HCT116 (cell line): Measurements from ENCODE around the gene TUB. TPM values are rescaled to one million over a fixed set of nuclear protein-coding genes. Genes with fewer than 3 reads are reported as not detected.

ENCODE experiments used
- ATAC-seq: fragments of 200-7000 bp; cut with Tn5 transposase; 2 replicates; pipeline ENCODE4 v1.9.1; 2020; ENCODE audit warnings: mild to moderate bottlenecking, moderate library complexity
- BruUV-seq: library from RNA; stranded (reverse); fragments of 400-500 nt; replicated peaks from 2 replicates; lab custom pipeline; 2021; lab: Mats Ljungman, UMichigan
- CTCF ChIA-PET: fragments of 300-600 bp; sonication (Branson Sonifier 250); formaldehyde crosslinking; loops from one replicate; lab custom pipeline; 2021; ENCODE audit warnings: antibody characterized with exemption; lab: Charles Lee
- POLR2A ChIA-PET: fragments of 300-600, 350-600 bp; sonication (Branson Sonifier 250); formaldehyde crosslinking; loops from one replicate; lab custom pipeline; 2021; ENCODE audit warnings: antibody characterized with exemption; lab: Charles Lee
- RAD21 ChIA-PET, 2 experiments: fragments of 300-600 bp; sonication (Branson Sonifier 250); formaldehyde crosslinking; loops; one replicate each; lab custom pipeline; 2023; ENCODE audit warnings: low total read pairs in 2 of 2; ENCODE audit not compliant: uncharacterized antibody in 2 of 2, unreplicated experiment in 2 of 2, low non-redundant PET in 1 of 2; lab: Charles Lee
- DNase-seq: peaks from one replicate; pipeline ENCODE4 v3.0.0-alpha.2; 2010; ENCODE audit warnings: low read depth, low spot score
- H2AFZ ChIP-seq: fragments of 200-600 bp; shearing (Covaris generic), sonication (generic); 2 replicates; pipeline ENCODE4 v1.6.1; 2017; ENCODE audit warnings: low read depth, mixed run types, mixed read lengths, antibody characterized with exemption, low read length; ENCODE audit not compliant: poor library complexity, severe bottlenecking
- H3K27ac ChIP-seq: 2 replicates; pipeline ENCODE4 v1.5.1; 2012; ENCODE audit warnings: low read depth, low read length
- H3K27me3 ChIP-seq: fragments of 200-600 bp; sonication (generic); 2 replicates; pipeline ENCODE4 v1.6.1; 2016; ENCODE audit warnings: mixed run types, low read length, mixed read lengths; ENCODE audit not compliant: insufficient read depth
- H3K36me3 ChIP-seq, 2 experiments: fragments of 200-500 bp in 1 of 2; fragments of 200-600 bp in 1 of 2; sonication (Bioruptor generic) in 1 of 2; sonication (generic) in 1 of 2; 2 replicates each; pipeline versions ENCODE4 v1.5.1 to v1.6.1; 2014 to 2016; ENCODE audit warnings: low read length in 2 of 2, inconsistent platforms in 1 of 2, mixed read lengths in 1 of 2, mixed run types in 1 of 2; ENCODE audit not compliant: insufficient read depth in 2 of 2, control insufficient read depth in 1 of 2
- H3K4me1 ChIP-seq, 2 experiments: fragments of 200-600 bp in 1 of 2; sonication (generic) in 1 of 2; 2 replicates each; pipeline versions ENCODE4 v1.5.1 to v1.6.1; 2012 to 2017; ENCODE audit warnings: low read length in 2 of 2, inconsistent platforms in 1 of 2, mild to moderate bottlenecking in 1 of 2, mixed read lengths in 1 of 2, mixed run types in 1 of 2, moderate library complexity in 1 of 2; ENCODE audit not compliant: insufficient read depth in 2 of 2, control insufficient read depth in 1 of 2
- H3K4me2 ChIP-seq: fragments of 200-600 bp; sonication (generic); 2 replicates; pipeline ENCODE4 v1.6.1; 2017; ENCODE audit warnings: mixed run types, low read length, mixed read lengths
- H3K4me3 ChIP-seq, 2 experiments: fragments of 200-600 bp in 1 of 2; sonication (generic) in 1 of 2; replicated peaks in 1 of 2; 2 replicates each; pipeline ENCODE4 v1.5.1; 2011 to 2016; ENCODE audit warnings: low read length in 2 of 2, control low read depth in 1 of 2, low read depth in 1 of 2, mild to moderate bottlenecking in 1 of 2, mixed read lengths in 1 of 2, mixed run types in 1 of 2
- H3K79me2 ChIP-seq: fragments of 200-600 bp; sonication (generic); 2 replicates; pipeline ENCODE4 v1.6.1; 2017; ENCODE audit warnings: mild to moderate bottlenecking, mixed run types, low read length, moderate library complexity, mixed read lengths; ENCODE audit not compliant: insufficient read depth
- H3K9ac ChIP-seq: fragments of 200-600 bp; sonication (generic); 2 replicates; pipeline ENCODE4 v1.6.1; 2016; ENCODE audit warnings: low read length, mixed read lengths
- H3K9me2 ChIP-seq: fragments of 200-600 bp; sonication (generic), shearing (Covaris generic); 2 replicates; pipeline ENCODE4 v1.6.1; 2017; ENCODE audit warnings: mixed run types, mild to moderate bottlenecking, moderate library complexity; ENCODE audit not compliant: insufficient read depth
- H3K9me3 ChIP-seq, 2 experiments: fragments of 200-500 bp in 1 of 2; fragments of 200-600 bp in 1 of 2; sonication (Bioruptor generic) in 1 of 2; sonication (generic) in 1 of 2; 2 replicates each; pipeline ENCODE4 v1.6.1; 2014 to 2017; ENCODE audit warnings: low read length in 2 of 2, mixed read lengths in 2 of 2, inconsistent platforms in 1 of 2, low read depth in 1 of 2, mild to moderate bottlenecking in 1 of 2, mixed run types in 1 of 2, moderate library complexity in 1 of 2; ENCODE audit not compliant: control insufficient read depth in 1 of 2, insufficient read depth in 1 of 2
- H4K20me1 ChIP-seq: fragments of 200-600 bp; sonication (generic), shearing (Covaris generic); 2 replicates; pipeline ENCODE4 v1.6.1; 2017; ENCODE audit warnings: mixed run types, mild to moderate bottlenecking, moderate library complexity; ENCODE audit not compliant: insufficient read depth
- CEBPB ChIP-seq: IDR thresholded peaks from 2 replicates; pipeline ENCODE4 v1.6.1; 2012; ENCODE audit warnings: low read depth
- EGR1 ChIP-seq: IDR thresholded peaks from 2 replicates; pipeline ENCODE4 v1.6.1; 2012; ENCODE audit warnings: low read depth
- EZH2phosphoT487 ChIP-seq: fragments of 200-600 bp; IDR thresholded peaks from 2 replicates; pipeline ENCODE4 v1.6.1; 2018; ENCODE audit warnings: antibody characterized with exemption, borderline replicate concordance
- JUND ChIP-seq: IDR thresholded peaks from 2 replicates; pipeline ENCODE4 v1.6.1; 2012
- POLR2A ChIP-seq: IDR thresholded peaks from 2 replicates; pipeline ENCODE4 v1.7.0; 2011; ENCODE audit warnings: borderline replicate concordance; ENCODE audit not compliant: insufficient read depth, insufficient read length; ENCODE audit errors: extremely low read depth
- POLR2AphosphoS5 ChIP-seq: IDR thresholded peaks from 2 replicates; pipeline ENCODE4 v1.6.1; 2011; ENCODE audit warnings: mild to moderate bottlenecking, low read depth, low read length, moderate library complexity
- SIN3A ChIP-seq: IDR thresholded peaks from 2 replicates; pipeline ENCODE4 v1.6.1; 2012; ENCODE audit warnings: low read depth
- SP1 ChIP-seq: IDR thresholded peaks from 2 replicates; pipeline ENCODE4 v1.6.1; 2012; ENCODE audit warnings: low read depth
- ZNF274 ChIP-seq: fragments of 200-500 bp; sonication (Bioruptor generic); IDR thresholded peaks from 2 replicates; pipeline ENCODE4 v1.6.1; 2014; ENCODE audit warnings: mild to moderate bottlenecking, low read depth, low read length, inconsistent platforms
- intact Hi-C: fragments of 100-400 bp; cut with micrococcal nuclease; formaldehyde crosslinking; loops from 2 replicates; pipeline ENCODE4 v1.10.0; 2022
- total RNA-seq: library from RNA; stranded (reverse); gene quantifications from one replicate; pipeline ENCODE4 v1.2.1, GENCODE V29; 2021; ENCODE audit not compliant: unreplicated experiment
- TF ChIP-seq, protein P1 (sequence below), 3 experiments: fragments of 200-600 bp in 1 of 3; sonication (generic) in 1 of 3; IDR thresholded peaks in 2 of 3; conservative IDR thresholded peaks in 1 of 3; 2 replicates each; pipeline ENCODE4 v1.5.1; 2012 to 2017; ENCODE audit warnings: low read depth in 2 of 3, low read length in 2 of 3, antibody characterized with exemption in 1 of 3, borderline replicate concordance in 1 of 3, control low read depth in 1 of 3, mild to moderate bottlenecking in 1 of 3, mixed read lengths in 1 of 3, mixed run types in 1 of 3, moderate library complexity in 1 of 3; ENCODE audit not compliant: insufficient read depth in 1 of 3
- TF ChIP-seq, protein P2 (sequence below): IDR thresholded peaks from 2 replicates; pipeline ENCODE4 v1.6.1; 2012
- TF ChIP-seq, protein P3 (sequence below): IDR thresholded peaks from 2 replicates; pipeline ENCODE4 v1.6.1; 2012; ENCODE audit warnings: low read depth

The TUB gene
- total RNA-seq, 1 experiment from 2014 or later = 0.02 TPM

DNA sequence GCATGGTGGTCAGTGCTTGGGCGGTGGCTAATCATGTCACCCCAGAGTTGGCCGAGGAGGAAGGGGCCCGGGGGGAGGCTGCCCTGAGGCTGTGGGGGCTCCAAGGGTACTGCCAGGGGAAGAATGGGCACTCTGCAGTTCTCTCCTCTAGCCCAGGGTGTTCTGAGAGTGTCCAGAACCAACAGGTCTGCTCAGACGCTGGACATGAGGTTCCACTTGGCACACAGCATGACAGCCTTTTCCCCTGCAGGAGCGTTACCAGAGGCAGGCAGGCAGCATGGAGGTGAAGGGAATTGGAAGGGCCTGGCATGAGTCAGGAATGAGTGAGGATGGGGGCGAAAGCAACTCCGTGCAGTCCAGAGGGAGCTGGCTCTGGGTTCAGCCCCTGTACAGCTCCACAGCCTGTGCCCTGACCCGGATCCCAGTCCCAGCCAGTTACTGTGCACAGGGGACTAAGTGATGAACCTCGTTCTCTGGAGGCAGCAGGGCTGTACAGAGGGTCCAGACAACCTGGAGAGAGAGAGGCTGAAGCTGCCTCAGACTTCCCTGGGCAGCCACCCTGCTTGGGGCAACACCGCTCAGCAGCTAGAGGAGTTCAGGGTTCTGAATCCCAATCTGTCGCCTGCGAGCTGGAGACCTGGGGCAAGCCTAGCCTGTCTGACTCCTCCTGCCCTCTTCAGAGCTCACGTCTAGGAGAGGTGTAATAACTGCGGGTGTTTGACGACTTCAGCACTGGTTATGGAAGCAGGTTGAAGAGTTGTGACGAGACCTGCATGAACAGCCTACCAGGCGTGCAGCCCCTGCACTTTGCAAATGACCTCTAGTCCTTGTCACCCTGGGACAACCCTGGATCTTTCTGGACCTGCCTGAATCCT, 14.7 kb upstream of the TUB start (continued):
- TF ChIP-seq, protein P1, sequence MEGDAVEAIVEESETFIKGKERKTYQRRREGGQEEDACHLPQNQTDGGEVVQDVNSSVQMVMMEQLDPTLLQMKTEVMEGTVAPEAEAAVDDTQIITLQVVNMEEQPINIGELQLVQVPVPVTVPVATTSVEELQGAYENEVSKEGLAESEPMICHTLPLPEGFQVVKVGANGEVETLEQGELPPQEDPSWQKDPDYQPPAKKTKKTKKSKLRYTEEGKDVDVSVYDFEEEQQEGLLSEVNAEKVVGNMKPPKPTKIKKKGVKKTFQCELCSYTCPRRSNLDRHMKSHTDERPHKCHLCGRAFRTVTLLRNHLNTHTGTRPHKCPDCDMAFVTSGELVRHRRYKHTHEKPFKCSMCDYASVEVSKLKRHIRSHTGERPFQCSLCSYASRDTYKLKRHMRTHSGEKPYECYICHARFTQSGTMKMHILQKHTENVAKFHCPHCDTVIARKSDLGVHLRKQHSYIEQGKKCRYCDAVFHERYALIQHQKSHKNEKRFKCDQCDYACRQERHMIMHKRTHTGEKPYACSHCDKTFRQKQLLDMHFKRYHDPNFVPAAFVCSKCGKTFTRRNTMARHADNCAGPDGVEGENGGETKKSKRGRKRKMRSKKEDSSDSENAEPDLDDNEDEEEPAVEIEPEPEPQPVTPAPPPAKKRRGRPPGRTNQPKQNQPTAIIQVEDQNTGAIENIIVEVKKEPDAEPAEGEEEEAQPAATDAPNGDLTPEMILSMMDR (IDR thresholded peaks at IDR 0.05 in 2 of 3, conservative IDR thresholded peaks at IDR 0.05 in 1 of 3; ENCODE audit: borderline replicate concordance in 1 of 3, insufficient read depth in 1 of 3, low read depth in 2 of 3, low read length in 2 of 3) = no peak
- no peak for TF ChIP-seq EZH2phosphoT487
- TF ChIP-seq EGR1 = no peak

DNA sequence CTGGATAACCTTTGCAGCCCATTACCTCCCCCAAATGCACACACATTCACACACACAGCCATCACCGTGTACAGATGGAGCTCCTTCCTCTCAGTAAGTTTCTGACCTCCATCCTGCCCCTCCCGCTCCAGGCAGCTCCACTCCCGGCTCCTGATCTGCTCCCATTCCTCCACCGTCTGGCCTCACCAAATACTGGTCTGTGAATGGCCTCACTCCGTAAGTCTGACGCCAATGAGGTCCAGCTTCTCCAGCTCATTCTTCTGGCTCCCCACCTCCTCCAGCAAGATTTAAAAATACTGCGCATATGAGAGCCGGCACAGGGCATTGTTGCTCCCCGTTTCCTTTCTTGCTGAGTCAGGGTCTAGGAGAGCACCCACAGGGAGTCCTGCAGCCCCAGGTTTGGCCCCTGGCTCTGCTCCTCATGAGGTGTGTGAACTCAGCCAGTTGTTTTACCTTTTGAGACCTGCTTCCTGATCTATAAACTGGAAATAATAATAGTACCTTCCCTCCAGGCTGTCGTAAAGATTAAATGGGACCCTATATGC, 14.0 kb upstream of the TUB start:
- no TSS peak for BruUV-seq
- no peak for TF ChIP-seq SIN3A
- TF ChIP-seq, protein P2, sequence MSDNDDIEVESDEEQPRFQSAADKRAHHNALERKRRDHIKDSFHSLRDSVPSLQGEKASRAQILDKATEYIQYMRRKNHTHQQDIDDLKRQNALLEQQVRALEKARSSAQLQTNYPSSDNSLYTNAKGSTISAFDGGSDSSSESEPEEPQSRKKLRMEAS = no peak
- no peak for TF ChIP-seq ZNF274
- no peak for TF ChIP-seq JUND
- TF ChIP-seq, protein P3, sequence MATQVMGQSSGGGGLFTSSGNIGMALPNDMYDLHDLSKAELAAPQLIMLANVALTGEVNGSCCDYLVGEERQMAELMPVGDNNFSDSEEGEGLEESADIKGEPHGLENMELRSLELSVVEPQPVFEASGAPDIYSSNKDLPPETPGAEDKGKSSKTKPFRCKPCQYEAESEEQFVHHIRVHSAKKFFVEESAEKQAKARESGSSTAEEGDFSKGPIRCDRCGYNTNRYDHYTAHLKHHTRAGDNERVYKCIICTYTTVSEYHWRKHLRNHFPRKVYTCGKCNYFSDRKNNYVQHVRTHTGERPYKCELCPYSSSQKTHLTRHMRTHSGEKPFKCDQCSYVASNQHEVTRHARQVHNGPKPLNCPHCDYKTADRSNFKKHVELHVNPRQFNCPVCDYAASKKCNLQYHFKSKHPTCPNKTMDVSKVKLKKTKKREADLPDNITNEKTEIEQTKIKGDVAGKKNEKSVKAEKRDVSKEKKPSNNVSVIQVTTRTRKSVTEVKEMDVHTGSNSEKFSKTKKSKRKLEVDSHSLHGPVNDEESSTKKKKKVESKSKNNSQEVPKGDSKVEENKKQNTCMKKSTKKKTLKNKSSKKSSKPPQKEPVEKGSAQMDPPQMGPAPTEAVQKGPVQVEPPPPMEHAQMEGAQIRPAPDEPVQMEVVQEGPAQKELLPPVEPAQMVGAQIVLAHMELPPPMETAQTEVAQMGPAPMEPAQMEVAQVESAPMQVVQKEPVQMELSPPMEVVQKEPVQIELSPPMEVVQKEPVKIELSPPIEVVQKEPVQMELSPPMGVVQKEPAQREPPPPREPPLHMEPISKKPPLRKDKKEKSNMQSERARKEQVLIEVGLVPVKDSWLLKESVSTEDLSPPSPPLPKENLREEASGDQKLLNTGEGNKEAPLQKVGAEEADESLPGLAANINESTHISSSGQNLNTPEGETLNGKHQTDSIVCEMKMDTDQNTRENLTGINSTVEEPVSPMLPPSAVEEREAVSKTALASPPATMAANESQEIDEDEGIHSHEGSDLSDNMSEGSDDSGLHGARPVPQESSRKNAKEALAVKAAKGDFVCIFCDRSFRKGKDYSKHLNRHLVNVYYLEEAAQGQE = no peak
- TF ChIP-seq SP1 = no peak
- no peak for TF ChIP-seq POLR2AphosphoS5
- no peak for TF ChIP-seq CEBPB
- no peak for TF ChIP-seq POLR2A
- Histone ChIP-seq H3K79me2 (no peaks in the 10 kb centered on the region), H2AFZ (no peak overlapping the region), H3K9ac (no peak overlapping the region), H3K9me3 (no peaks in the 10 kb centered on the region), H3K27ac (no peak overlapping the region), H4K20me1 (no peaks in the 10 kb centered on the region), H3K27me3 (no peaks in the 10 kb centered on the region), H3K4me1 (peaks cover 14 to 15% of the 10 kb centered on the region in 2 experiments), H3K36me3 (no peaks in the 10 kb centered on the region), H3K9me2 (no peaks in the 10 kb centered on the region), H3K4me2 (no peak overlapping the region), H3K4me3 (no peak overlapping the region)
- intact Hi-C loops = no loop called here
- DNase-seq = no peak
- ATAC-seq = no peak
- ChIA-PET CTCF (interaction anchor here (1.7 kb wide), 1 partner anchor 61 kb away, joined by 7 read pairs; no protein-coding TSS in a partner anchor), RAD21 (no interaction called here), POLR2A (no interaction called here)
